Adrenal gland (tissue), 12 donors: ENCODE measurements around the gene OMP. TPM values are rescaled to one million over a fixed set of nuclear protein-coding genes. Genes with fewer than 3 reads are reported as not detected.

Source experiments
- DNase-seq, 7 donors: peaks; one replicate each; pipeline ENCODE4 v3.0.0-alpha.2; 2019 to 2020
- H3K27ac ChIP-seq, 5 donors: fragments of 200-600 bp; sonication (generic) in 4 of 5; 1 replicate in 3 of 5; 2 replicates in 2 of 5; pipeline versions ENCODE4 v1.5.1 to v1.8.0; 2016 to 2020; ENCODE audit warnings: mild to moderate bottlenecking in 1 of 5
- H3K27me3 ChIP-seq: fragments of 200-600 bp; 2 replicates; pipeline ENCODE4 v1.8.0; 2021
- H3K36me3 ChIP-seq, 2 donors: fragments of 200-600 bp; replicated peaks in 1 of 2; 1 replicate in 1 of 2; 2 replicates in 1 of 2; pipeline versions ENCODE4 v1.5.1 to v1.8.0; 2018 to 2022
- H3K4me1 ChIP-seq, 2 donors: fragments of 200-600 bp; replicated peaks in 1 of 2; 1 replicate in 1 of 2; 2 replicates in 1 of 2; pipeline versions ENCODE4 v1.5.1 to v1.8.0; 2018 to 2021
- H3K4me3 ChIP-seq, 4 donors: fragments of 200-600 bp; sonication (generic) in 3 of 4; one replicate each; pipeline ENCODE4 v1.5.1; 2016 to 2018
- H3K9me3 ChIP-seq, 3 donors: fragments of 200-600 bp; sonication (generic) in 1 of 3; replicated peaks in 1 of 3; 1 replicate in 2 of 3; 2 replicates in 1 of 3; pipeline versions ENCODE4 v1.5.1 to v1.8.0; 2016 to 2021
- CTCF ChIP-seq, 6 experiments: fragments of 450-650 bp in 4 of 6; fragments of 200-600 bp in 2 of 6; sonication (generic) in 1 of 6; IDR thresholded peaks; 1 replicate in 5 of 6; 2 replicates in 1 of 6; pipeline versions ENCODE4 v1.5.1 to v1.8.0; 2016 to 2021; ENCODE audit warnings: antibody characterized with exemption in 6 of 6, mild to moderate bottlenecking in 2 of 6, moderate library complexity in 1 of 6
- POLR2A ChIP-seq, 2 donors: fragments of 450-650 bp; IDR thresholded peaks; one replicate each; pipeline ENCODE4 v1.6.1; 2017; ENCODE audit warnings: antibody characterized with exemption in 2 of 2, mild to moderate bottlenecking in 2 of 2, moderate library complexity in 1 of 2
- WGBS, 4 donors: extraction: QIAGEN DNeasy Blood & Tissue Kit in 2 of 4; methylation state at CpG; one replicate each; pipeline versions ENCODE4 v1.1.5 to v1.1.7; 2013 to 2017; 5-methylcytosine and 5-hydroxymethylcytosine counted together
- intact Hi-C, 2 donors: fragments of 100-400 bp; cut with DNase I; formaldehyde crosslinking; loops; one replicate each; pipeline versions ENCODE4 v1.14.1 to v1.15.0; 2022 to 2023
- polyA plus RNA-seq, 3 donors: library from polyadenylated mRNA; stranded (reverse); fragments of 200-250 nt in 2 of 3; fragments of 350-450 nt in 1 of 3; fragmentation: Illumina TruSeq in 1 of 3; extraction: RNeasy Lipid Tissue Mini Kit (QIAGEN cat#74804) in 1 of 3; gene quantifications; one replicate each; pipeline ENCODE4 v1.2.3, GENCODE V29; 2013 to 2014
- total RNA-seq, 9 donors: library from RNA; depleted of rRNA in 4 of 9; stranded (reverse); fragments of >200 nt in 4 of 9; fragments of 120-200 nt in 1 of 9; fragmentation: NEBNext Ultra II Directional in 1 of 9; extraction: Animal tissue kit (Norgen Biotek cat#: 25700) in 1 of 9; gene quantifications; one replicate each; pipeline versions ENCODE4 v1.1.0 to v1.2.4, GENCODE V29; 2013 to 2023
- donor health status: healthy with polysubstance abuse.
- donor health status: Bipolar disorder and iron deficiency.
- donor health status: DM: yes; HTN: yes; CAD: no.
- donor health status: DM: no; HTN: no; CAD: no.
- donor health status: DM: no; HTN: no; CAD: no.
- donor health status: DM: yes; HTN: yes; CAD: no.

OMP gene
- total and polyA plus RNA-seq, 12 donors: 0.50 to 1.6 (median 0.92) TPM; not detected in 9

- no peaks in the 10 kb centered on the region for H3K27me3 ChIP-seq
These were observed 20.4 kb upstream of the OMP start for GRCh38 chr11:77081976-77082836.

GRCh38 chr11:77082838-77083565 is 19.6 kb upstream of the OMP start:
- 50 to 77% (median 66%) methylated on average over 11 to 15 of the region's 15 CpGs for WGBS, 4 donors
- Histone ChIP-seq H3K4me3 (no peak overlapping the region), H3K9me3 (no peaks in the 10 kb centered on the region), H3K27ac (peak overlapping the region in 4 of 5 donors; percentile 18 to 95 (median 60)), H3K36me3 (no peaks in the 10 kb centered on the region), H3K27me3 (no peaks in the 10 kb centered on the region), H3K4me1 (peaks cover 21 to 33% of the 10 kb centered on the region in 2 donors)
- TF ChIP-seq CTCF (IDR thresholded peaks at IDR 0.05): no peak
- no peak for TF ChIP-seq POLR2A (IDR thresholded peaks at IDR 0.05)
- intact Hi-C loops: no loop called here
- DNase-seq: peak; percentile 13 to 89 (median 73)

More at GRCh38 chr11:77081976-77082836, 20.4 kb upstream of the OMP start:
- peak overlapping the region in 4 of 5 donors; percentile 18 to 95 (median 60) for H3K27ac ChIP-seq
- no peaks in the 10 kb centered on the region for H3K9me3 ChIP-seq
- TF ChIP-seq POLR2A (IDR thresholded peaks at IDR 0.05) (no peak), CTCF (IDR thresholded peaks at IDR 0.05) (no peak)
- H3K4me1 ChIP-seq: peaks cover 21 to 33% of the 10 kb centered on the region in 2 donors
- 39 to 50% (median 43%) methylated on average over 10 to 11 of the region's 11 CpGs for WGBS, 4 donors
- H3K36me3 ChIP-seq: no peaks in the 10 kb centered on the region
- intact Hi-C loops: no loop called here
- peak in 6 of 7 donors; percentile 18 to 50 (median 25) for DNase-seq
- no peak overlapping the region for H3K4me3 ChIP-seq

GRCh38 chr11:77083566-77084245 is 18.9 kb upstream of the OMP start:
- Histone ChIP-seq H3K4me3 (no peak overlapping the region), H3K27ac (peak overlapping the region in 2 of 5 donors; percentile 84 to 95), H3K4me1 (peaks cover 21 to 33% of the 10 kb centered on the region in 2 donors), H3K36me3 (no peaks in the 10 kb centered on the region), H3K9me3 (no peaks in the 10 kb centered on the region), H3K27me3 (no peaks in the 10 kb centered on the region)
- intact Hi-C loops: no loop called here
- TF ChIP-seq CTCF (IDR thresholded peaks at IDR 0.05) (no peak), POLR2A (IDR thresholded peaks at IDR 0.05) (no peak)
- peak in 4 of 7 donors; percentile 0 to 53 (median 12) for DNase-seq
- WGBS, 4 donors: 91 to 95% (median 93%) methylated on average over 10 to 12 of the region's 12 CpGs
